Measurements from ENCODE around the gene MYMX. TPM values are rescaled to one million over a fixed set of nuclear protein-coding genes. Genes with fewer than 3 reads are reported as not detected.

The MYMX gene
- polyA plus RNA-seq, 2 of the 4 experiments (the other 2 are of a cell fraction) = not detected

GRCh38 chr6:44257025-44257752, 40.5 kb downstream of the MYMX start, which contains the start of gene SLC35B2:
SLC35B2 (minus strand) TSS chr6:44257528; CDS start chr6:44257410, 118 bp downstream.
- DNase-seq (ENCODE audit: low read depth in 1 of 2, low spot score in 1 of 2) (peak; percentile 48 to 55), ATAC-seq (peak; percentile 48 to 54), FAIRE-seq (no peak)
- whole genome bisulfite sequencing (ENCODE audit: missing lambda C conversion rate) = 0% methylated on average over 8 of the region's 80 CpGs
- Histone ChIP-seq H3K4me3 (peak within 1 kb of the TSS; percentile 96), H3K4me1 (peaks cover 26% of the 10 kb centered on the region), H3K27ac (peak within 1 kb of the TSS; percentile 93 to 99), H3K4me2 (peak within 1 kb of the TSS; percentile 88), H3K9me3 (no peaks in the 10 kb centered on the region)
- ChIA-PET CTCF (interaction anchor here (0.6 to 3.7 kb wide), 14 partner anchors 10 to 161 kb away, joined by 3 to 29 read pairs (median 4); partner anchors contain the start of genes HSP90AB1 and MYMX), POLR2A (interaction anchor here (1.2 to 1.7 kb wide), 2 partner anchors 10 to 161 kb away, joined by 4 to 38 read pairs; partner anchors contain the start of gene HSP90AB1)
- peak; percentile 51 for TF ChIP-seq POLR2A (IDR thresholded peaks at IDR 0.05; ENCODE audit: low read length)
- no peak; the same call in 1 of the 2 replicates for TF ChIP-seq PBX3 (IDR thresholded peaks at IDR 0.05)
- TF ChIP-seq CBX2 (IDR thresholded peaks at IDR 0.05; ENCODE audit: borderline replicate concordance, low read depth) = no peak
- TF ChIP-seq ZSCAN20 (CRISPR knock-in tag; IDR thresholded peaks at IDR 0.05) = no peak
- TF ChIP-seq HDAC2 (IDR thresholded peaks at IDR 0.05) = no peak
- no peak for TF ChIP-seq ZFP36 (IDR thresholded peaks at IDR 0.05; ENCODE audit: borderline replicate concordance, partially characterized antibody)
- no peak for TF ChIP-seq RNF2 (IDR thresholded peaks at IDR 0.05; ENCODE audit: borderline replicate concordance, low read depth)
- TF ChIP-seq E2F6 (IDR thresholded peaks at IDR 0.05; ENCODE audit: borderline replicate concordance, low read depth) = no peak
- no peak for TF ChIP-seq RARB (CRISPR knock-in tag; IDR thresholded peaks at IDR 0.05)
- TF ChIP-seq ATOH8 (CRISPR knock-in tag; IDR thresholded peaks at IDR 0.05; ENCODE audit: low read depth) = no peak
- TF ChIP-seq REST (IDR thresholded peaks at IDR 0.05) = no peak
- TF ChIP-seq PHF8 (IDR thresholded peaks at IDR 0.05; ENCODE audit: borderline replicate concordance, low read depth) = peak; percentile 59
- no peak for TF ChIP-seq ELK1 (IDR thresholded peaks at IDR 0.05; ENCODE audit: low read depth, low read length)
- TF ChIP-seq BHLHE40 (IDR thresholded peaks at IDR 0.05; ENCODE audit: low read depth, low read length) = no peak
- TF ChIP-seq HMGXB4 (CRISPR knock-in tag; IDR thresholded peaks at IDR 0.05; ENCODE audit: borderline replicate concordance) = no peak
- TF ChIP-seq JUN (IDR thresholded peaks at IDR 0.05) = peak in 1 of 2 experiments; percentile 78; a peak in 2 of 5 replicates
- no peak for TF ChIP-seq JUNB (IDR thresholded peaks at IDR 0.05)
- peak; percentile 46; the same call in 1 of the 2 replicates for TF ChIP-seq KDM5A (IDR thresholded peaks at IDR 0.05)
- peak; percentile 80 for TF ChIP-seq CTCF (IDR thresholded peaks at IDR 0.05)
- no peak for TF ChIP-seq SREBF2 (IDR thresholded peaks at IDR 0.05)
- 0 out of 2 replicates have a peak, but pooled peaks have one; percentile 64 for TF ChIP-seq ESRRA (IDR thresholded peaks at IDR 0.05; ENCODE audit: borderline replicate concordance, low read length)
- no peak for TF ChIP-seq MAFK (IDR thresholded peaks at IDR 0.05; ENCODE audit: partially characterized antibody)
- TF ChIP-seq FOSL2 (IDR thresholded peaks at IDR 0.05) = no peak
- no peak for TF ChIP-seq FOSL2 (CRISPR knock-in tag; IDR thresholded peaks at IDR 0.05)
- no peak for TF ChIP-seq CEBPB (IDR thresholded peaks at IDR 0.05)
- TF ChIP-seq BCL3 (IDR thresholded peaks at IDR 0.05) = peak; percentile 67; the same call in 1 of the 3 replicates
- TF ChIP-seq MYC (IDR thresholded peaks at IDR 0.05; ENCODE audit: borderline replicate concordance, low read length) = no peak; the same call in 1 of the 2 replicates

Data from A549 (cell line).